ENCODE data around the gene USP6NL.

Gene USP6NL

GRCh38 chr10:11615396-11615795 is 3.9 kb upstream of the USP6NL start:
- no peak overlapping the region for H3K4me3 ChIP-seq (ENCODE audit: low read length)
- no peaks in the 10 kb centered on the region for H3K36me3 ChIP-seq (replicated peaks; ENCODE audit: low read depth, low read length)
- H4K20me1 ChIP-seq (ENCODE audit: insufficient read depth, low read length) = no peaks in the 10 kb centered on the region
- no peak overlapping the region for H2AFZ ChIP-seq (ENCODE audit: low read depth, low read length)
- no peak overlapping the region for H3K4me2 ChIP-seq (ENCODE audit: low read length)
- H3K9me3 ChIP-seq (ENCODE audit: insufficient read depth, low read length) = 0 out of 2 replicates have a peak, but pooled peaks cover 4% of the 10 kb centered on the region
- no peak overlapping the region for H3K9ac ChIP-seq (ENCODE audit: low read length)
- no peak for TF ChIP-seq CTCF (IDR thresholded peaks at IDR 0.05; ENCODE audit: low read depth, low read length)
- TF ChIP-seq EZH2phosphoT487 (IDR thresholded peaks at IDR 0.05; ENCODE audit: low read depth) = no peak
- peaks cover 8% of the 10 kb centered on the region for H3K4me1 ChIP-seq (ENCODE audit: low read length)
- peaks cover 9% of the 10 kb centered on the region for H3K79me2 ChIP-seq (ENCODE audit: low read length)
- no peak overlapping the region for H3K27ac ChIP-seq (ENCODE audit: low read length)
- H3K27me3 ChIP-seq (ENCODE audit: low read depth, low read length) = no peaks in the 10 kb centered on the region

DNA sequence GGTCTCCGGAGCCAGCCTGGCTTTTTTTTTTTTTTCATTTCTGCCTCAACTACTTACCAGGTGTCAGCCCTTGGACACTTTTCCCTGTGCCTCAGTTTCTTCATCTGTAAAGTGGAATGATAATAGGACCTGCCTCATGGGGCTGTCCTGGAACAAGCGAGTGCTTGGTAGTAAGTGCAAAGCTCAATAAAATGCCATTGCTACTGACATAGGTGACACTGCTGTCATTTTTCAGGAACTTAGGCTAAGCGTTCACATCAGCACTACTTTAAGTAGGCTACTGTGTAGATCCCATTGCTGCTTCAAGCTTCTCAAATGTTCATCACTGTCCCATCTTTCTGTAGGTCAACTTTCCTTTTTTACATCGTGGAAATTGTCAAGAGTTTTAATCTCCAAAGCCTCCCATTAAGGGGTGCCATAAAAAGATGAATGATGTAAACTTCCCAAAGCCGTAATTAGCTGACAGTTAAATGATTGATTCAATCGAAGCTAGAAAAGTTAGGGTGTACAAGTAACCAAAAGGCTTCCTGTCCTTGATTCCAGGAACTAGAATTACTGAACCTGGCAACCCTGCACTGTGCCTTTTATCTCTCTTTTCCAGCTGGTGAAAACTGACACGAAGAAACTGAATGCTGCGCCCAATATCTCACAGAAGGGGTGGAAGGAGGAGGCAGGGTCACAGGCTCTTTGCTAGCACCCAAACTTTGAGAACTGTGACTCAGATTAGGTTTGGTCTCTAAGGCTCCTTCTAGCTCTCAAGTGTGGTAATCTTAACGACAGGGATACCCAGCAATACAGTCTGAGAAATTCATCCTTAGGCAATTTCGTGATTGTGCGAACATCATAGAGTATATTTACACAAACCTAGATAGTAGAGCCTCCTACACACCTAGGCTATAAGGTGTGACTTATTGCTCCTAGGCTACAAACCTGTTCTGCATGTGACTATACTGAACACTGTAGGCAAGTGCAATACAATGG is 861 bp upstream of the USP6NL start:
- TF ChIP-seq CTCF (IDR thresholded peaks at IDR 0.05; ENCODE audit: low read depth, low read length) (no peak), EZH2phosphoT487 (IDR thresholded peaks at IDR 0.05; ENCODE audit: low read depth) (no peak)
- Histone ChIP-seq H3K36me3 (replicated peaks; ENCODE audit: low read depth, low read length) (no peaks in the 10 kb centered on the region), H3K9me3 (ENCODE audit: insufficient read depth, low read length) (0 out of 2 replicates have a peak, but pooled peaks cover 2% of the 10 kb centered on the region), H3K79me2 (ENCODE audit: low read length) (peaks cover 34% of the 10 kb centered on the region), H3K4me2 (ENCODE audit: low read length) (peak overlapping the region; percentile 65), H3K9ac (ENCODE audit: low read length) (peak overlapping the region; percentile 84), H4K20me1 (ENCODE audit: insufficient read depth, low read length) (0 out of 2 replicates have a peak, but pooled peaks cover 8% of the 10 kb centered on the region), H3K4me1 (ENCODE audit: low read length) (peaks cover 38% of the 10 kb centered on the region), H2AFZ (ENCODE audit: low read depth, low read length) (peak overlapping the region; percentile 73; the same call in 1 of the 2 replicates), H3K4me3 (ENCODE audit: low read length) (peak overlapping the region; percentile 98), H3K27me3 (ENCODE audit: low read depth, low read length) (no peaks in the 10 kb centered on the region), H3K27ac (ENCODE audit: low read length) (peak overlapping the region; percentile 41)

- Histone ChIP-seq H3K36me3 (replicated peaks; ENCODE audit: low read depth, low read length) (no peaks in the 10 kb centered on the region), H2AFZ (ENCODE audit: low read depth, low read length) (0 out of 2 replicates have a peak overlapping the region, but pooled peaks have one; percentile 40), H3K4me1 (ENCODE audit: low read length) (peaks cover 47% of the 10 kb centered on the region), H3K4me2 (ENCODE audit: low read length) (peak overlapping the region; percentile 91), H3K4me3 (ENCODE audit: low read length) (peak overlapping the region; percentile 98), H3K27me3 (ENCODE audit: low read depth, low read length) (no peaks in the 10 kb centered on the region), H4K20me1 (ENCODE audit: insufficient read depth, low read length) (0 out of 2 replicates have a peak, but pooled peaks cover 8% of the 10 kb centered on the region), H3K9ac (ENCODE audit: low read length) (peak overlapping the region; percentile 84), H3K79me2 (ENCODE audit: low read length) (peaks cover 48% of the 10 kb centered on the region), H3K27ac (ENCODE audit: low read length) (peak overlapping the region; percentile 55), H3K9me3 (ENCODE audit: insufficient read depth, low read length) (no peaks in the 10 kb centered on the region)
- TF ChIP-seq CTCF (IDR thresholded peaks at IDR 0.05; ENCODE audit: low read depth, low read length) = no peak
- no peak for TF ChIP-seq EZH2phosphoT487 (IDR thresholded peaks at IDR 0.05; ENCODE audit: low read depth)
These were observed 613 bp downstream of the USP6NL start for GRCh38 chr10:11610826-11611247.
